Endothelial cell of umbilical vein (primary cell): Measurements from ENCODE around the gene TPD52L3.

Experiments
- GATA2 ChIP-seq: IDR thresholded peaks from 2 replicates; pipeline ENCODE4 v1.7.0; 2011; ENCODE audit warnings: low read depth, mild to moderate bottlenecking, moderate library complexity, mixed read lengths, low read length; ENCODE audit not compliant: insufficient read length, insufficient read depth
- MAX ChIP-seq: IDR thresholded peaks from 2 replicates; pipeline ENCODE4 v1.6.1; 2011; ENCODE audit not compliant: insufficient read depth, insufficient read length
- POLR2A ChIP-seq: IDR thresholded peaks from 2 replicates; pipeline ENCODE4 v1.6.1; 2012; ENCODE audit warnings: low read depth, mild to moderate bottlenecking, control low read depth, low read length
- POLR2AphosphoS5 ChIP-seq: IDR thresholded peaks from 2 replicates; pipeline ENCODE4 v1.6.1; 2012; ENCODE audit warnings: low read depth, mild to moderate bottlenecking, control low read depth, low read length, moderate library complexity; ENCODE audit not compliant: insufficient read depth
- TF ChIP-seq, protein P1 (sequence below), 2 donors: IDR thresholded peaks; 1 replicate in 1 of 2; 2 replicates in 1 of 2; pipeline ENCODE4 v1.5.1; 2011; ENCODE audit warnings: low read length in 2 of 2, mild to moderate bottlenecking in 2 of 2, moderate library complexity in 2 of 2, control low read depth in 1 of 2, inconsistent platforms in 1 of 2, low read depth in 1 of 2; ENCODE audit not compliant: insufficient read depth in 1 of 2; ENCODE audit errors: extremely low read depth in 1 of 2

GRCh38 chr9:6368831-6369230, 40.7 kb downstream of the TPD52L3 start:
- TF ChIP-seq, protein P1, sequence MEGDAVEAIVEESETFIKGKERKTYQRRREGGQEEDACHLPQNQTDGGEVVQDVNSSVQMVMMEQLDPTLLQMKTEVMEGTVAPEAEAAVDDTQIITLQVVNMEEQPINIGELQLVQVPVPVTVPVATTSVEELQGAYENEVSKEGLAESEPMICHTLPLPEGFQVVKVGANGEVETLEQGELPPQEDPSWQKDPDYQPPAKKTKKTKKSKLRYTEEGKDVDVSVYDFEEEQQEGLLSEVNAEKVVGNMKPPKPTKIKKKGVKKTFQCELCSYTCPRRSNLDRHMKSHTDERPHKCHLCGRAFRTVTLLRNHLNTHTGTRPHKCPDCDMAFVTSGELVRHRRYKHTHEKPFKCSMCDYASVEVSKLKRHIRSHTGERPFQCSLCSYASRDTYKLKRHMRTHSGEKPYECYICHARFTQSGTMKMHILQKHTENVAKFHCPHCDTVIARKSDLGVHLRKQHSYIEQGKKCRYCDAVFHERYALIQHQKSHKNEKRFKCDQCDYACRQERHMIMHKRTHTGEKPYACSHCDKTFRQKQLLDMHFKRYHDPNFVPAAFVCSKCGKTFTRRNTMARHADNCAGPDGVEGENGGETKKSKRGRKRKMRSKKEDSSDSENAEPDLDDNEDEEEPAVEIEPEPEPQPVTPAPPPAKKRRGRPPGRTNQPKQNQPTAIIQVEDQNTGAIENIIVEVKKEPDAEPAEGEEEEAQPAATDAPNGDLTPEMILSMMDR (IDR thresholded peaks at IDR 0.05; ENCODE audit: extremely low read depth in 1 of 2, insufficient read depth in 1 of 2, low read depth in 1 of 2, low read length in 2 of 2) = no peak
- no peak for TF ChIP-seq POLR2A
- no peak for TF ChIP-seq POLR2AphosphoS5
- TF ChIP-seq MAX = no peak
- TF ChIP-seq GATA2 = no peak
